CMK (cell line): ENCODE data around the gene AP1M1.

Source experiments
- DNase-seq: peaks from one replicate; pipeline ENCODE4 v3.0.0-alpha.2; 2010; ENCODE audit warnings: low read depth

Gene AP1M1

GRCh38 chr19:16185123-16185767, 12.5 kb upstream of the AP1M1 start, which contains the start of gene FAM32A:
FAM32A (plus strand) TSS chr19:16185410; CDS start chr19:16185443, 33 bp downstream.
- DNase-seq: peak; percentile 99

- DNase-seq: peak; percentile 42
These were observed 12.0 kb upstream of the AP1M1 start for GRCh38 chr19:16185768-16186123.

GRCh38 chr19:16188521-16188920, 9.2 kb upstream of the AP1M1 start:
- no peak for DNase-seq

GRCh38 chr19:16190198-16190597, 7.5 kb upstream of the AP1M1 start:
- no peak for DNase-seq

- no peak for DNase-seq
These were observed 7.0 kb upstream of the AP1M1 start for GRCh38 chr19:16190736-16191135.

GRCh38 chr19:16191216-16191908, 6.3 kb upstream of the AP1M1 start:
- DNase-seq: no peak

GRCh38 chr19:16193466-16193865, 4.2 kb upstream of the AP1M1 start:
- no peak for DNase-seq

GRCh38 chr19:16197188-16197621, 506 bp upstream of the AP1M1 start:
- no peak for DNase-seq

GRCh38 chr19:16198370-16198651, 600 bp downstream of the AP1M1 start:
- no peak for DNase-seq

GRCh38 chr19:16199275-16199932, 1.7 kb downstream of the AP1M1 start:
- no peak for DNase-seq

GRCh38 chr19:16200038-16201010, 2.6 kb downstream of the AP1M1 start:
- no peak for DNase-seq

GRCh38 chr19:16201011-16201391, 3.3 kb downstream of the AP1M1 start:
- DNase-seq: no peak

- DNase-seq: no peak
These were observed 4.9 kb downstream of the AP1M1 start for GRCh38 chr19:16202320-16203255.

GRCh38 chr19:16203256-16204004, 5.7 kb downstream of the AP1M1 start:
- DNase-seq: no peak

GRCh38 chr19:16204005-16204294, 6.2 kb downstream of the AP1M1 start:
- DNase-seq: no peak

- DNase-seq: no peak
These were observed 7.7 kb downstream of the AP1M1 start for GRCh38 chr19:16205205-16206045.

- DNase-seq: no peak
These were observed 8.4 kb downstream of the AP1M1 start for GRCh38 chr19:16206046-16206605.

- no peak for DNase-seq
These were observed 8.9 kb downstream of the AP1M1 start for GRCh38 chr19:16206637-16207036.

- DNase-seq: no peak
These were observed 9.4 kb downstream of the AP1M1 start for GRCh38 chr19:16207063-16207462.
